Ramos (cell line): ENCODE results near the gene MEFV.
"Not testable (repeated sequence)": the region's sequence is repeated elsewhere in the genome, so short reads cannot be mapped to it uniquely, and the experiment has no call there.

Experiments
- in situ Hi-C: fragments of 300-500 bp; cut with MboI; formaldehyde crosslinking; loops from one replicate; pipeline ENCODE4 v1.14.3; 2022; ENCODE audit warnings: low sequenced_read_pairs; ENCODE audit not compliant: unreplicated experiment

The MEFV gene

DNA sequence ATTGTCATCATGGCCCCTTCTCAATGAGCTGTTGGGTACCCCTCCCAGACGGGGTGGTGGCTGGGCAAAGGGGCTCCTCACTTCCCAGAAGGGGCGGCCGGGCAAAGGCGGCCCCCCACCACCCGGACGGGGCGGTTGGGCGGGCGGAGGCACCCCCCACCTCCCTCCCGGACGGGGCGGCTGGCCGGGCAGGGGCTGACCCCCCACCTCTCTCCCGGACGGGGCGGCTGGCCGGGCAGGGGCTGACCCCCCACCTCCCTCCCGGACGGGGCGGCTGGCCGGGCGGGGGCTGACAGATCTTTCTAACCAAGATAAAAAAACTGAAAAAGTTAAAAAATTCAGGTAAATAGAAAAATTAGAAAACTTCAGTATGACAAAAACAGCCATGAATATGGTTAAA lies 14.8 kb upstream of the MEFV start:
- in situ Hi-C loops, result not testable (repeated sequence)

DNA sequence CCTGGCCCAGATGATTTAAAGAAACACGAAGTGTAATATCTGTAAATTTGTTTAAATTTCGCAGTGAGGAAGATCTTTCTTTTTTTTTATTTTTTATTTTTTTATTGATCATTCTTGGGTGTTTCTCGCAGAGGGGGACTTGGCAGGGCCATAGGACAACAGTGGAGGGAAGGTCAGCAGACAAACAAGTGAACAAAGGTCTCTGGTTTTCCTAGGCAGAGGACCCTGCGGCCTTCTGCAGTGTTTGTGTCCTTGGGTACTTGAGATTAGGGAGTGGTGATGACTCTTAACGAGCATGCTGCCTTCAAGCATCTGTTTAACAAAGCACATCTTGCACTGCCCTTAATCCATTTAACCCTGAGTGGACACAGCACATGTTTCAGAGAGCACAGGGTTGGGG lies 14.3 kb upstream of the MEFV start:
- in situ Hi-C loops, result not testable (repeated sequence)

DNA sequence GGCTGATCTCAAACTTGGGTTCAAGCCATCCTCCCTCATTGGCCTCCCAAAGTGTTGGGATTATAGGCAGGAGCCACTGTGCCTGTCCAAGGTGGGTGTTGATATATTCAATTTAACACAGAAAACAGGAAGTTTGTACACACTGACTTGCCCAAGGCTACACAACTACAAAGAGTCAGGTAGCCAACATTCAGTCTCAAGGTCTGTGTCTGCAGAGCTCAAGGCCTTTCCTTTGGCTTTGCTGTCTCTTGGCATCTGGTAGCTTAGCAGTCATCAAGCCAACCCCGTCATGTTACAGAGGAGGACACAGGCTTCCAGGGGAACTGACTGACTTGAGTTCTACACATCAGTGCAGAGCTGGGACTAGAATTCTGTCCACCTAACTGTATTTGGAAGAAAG lies 11.9 kb upstream of the MEFV start:
- in situ Hi-C loops, result no loop called here

DNA sequence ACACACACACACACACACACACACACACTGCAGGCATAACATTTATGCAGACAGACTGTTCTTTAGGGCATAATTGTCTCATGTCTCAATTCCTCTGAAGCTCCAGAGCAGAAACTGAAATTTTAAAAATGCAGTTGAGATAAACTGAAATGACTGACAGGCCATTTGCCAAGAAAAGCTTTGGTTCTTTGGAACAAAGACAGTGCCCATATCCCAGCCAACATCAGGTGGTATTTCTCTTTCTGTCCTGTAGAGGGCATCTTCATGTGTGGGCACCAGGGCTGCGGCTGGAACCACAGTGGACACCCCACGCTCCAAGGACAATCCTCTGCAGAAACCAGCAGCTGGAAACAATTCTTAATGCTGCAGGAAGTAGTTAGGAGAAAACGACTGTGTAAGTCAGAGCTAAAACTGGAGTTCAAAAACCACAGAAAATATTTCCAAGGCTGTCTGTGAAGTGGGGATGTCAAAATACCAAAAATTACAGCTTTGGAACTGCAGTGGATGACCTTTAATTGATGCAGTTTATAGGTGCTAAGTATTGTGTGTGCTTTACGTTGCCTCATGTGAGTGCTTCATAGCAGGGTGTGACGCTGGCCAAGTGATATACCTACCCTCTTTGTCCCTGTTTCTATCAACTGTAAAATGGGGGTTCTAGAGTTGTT lies 10.6 kb upstream of the MEFV start:
- in situ Hi-C loops, result no loop called here

DNA sequence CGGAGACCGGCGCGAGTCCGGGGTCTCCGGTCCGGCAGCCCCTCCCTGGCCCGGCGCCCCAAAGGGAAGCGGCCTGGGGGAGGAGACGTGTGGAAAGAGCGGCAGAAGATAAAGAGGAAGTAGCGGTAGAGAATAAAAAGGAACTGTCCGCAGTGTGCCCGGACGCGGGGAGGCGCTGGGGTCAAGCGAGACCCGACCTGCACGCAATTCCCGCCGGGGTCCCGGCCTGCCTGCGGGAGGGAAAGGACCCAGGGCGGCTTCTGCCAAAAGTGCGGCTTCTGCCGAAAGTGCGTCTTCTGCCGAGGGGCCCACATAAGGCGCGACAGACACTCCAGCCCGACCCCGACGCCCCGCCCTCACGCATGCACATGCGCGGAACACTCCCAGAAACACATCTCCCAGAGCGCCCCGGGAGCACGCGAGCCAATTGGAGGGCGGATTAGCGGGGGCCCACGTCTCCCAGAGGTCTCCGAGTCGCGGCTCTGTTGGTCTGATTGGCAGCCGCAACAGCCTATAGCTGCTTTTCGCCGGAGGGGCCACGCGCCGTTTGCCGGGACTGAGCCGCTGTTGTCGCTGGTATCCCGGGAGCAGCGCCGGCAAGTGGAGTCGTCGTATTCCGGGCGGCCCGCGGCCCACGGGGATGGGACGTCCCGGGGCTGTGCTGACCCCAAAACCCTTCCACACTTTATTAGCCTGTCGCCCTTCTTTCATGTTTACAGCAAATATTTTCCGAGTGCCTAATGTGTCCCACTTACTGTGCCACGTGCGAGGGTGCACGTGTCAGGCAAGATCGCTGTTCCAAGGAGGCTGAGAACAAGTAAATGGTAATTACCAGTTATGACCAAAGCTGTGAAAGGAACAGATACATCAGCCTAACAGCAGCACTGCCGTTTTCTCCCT lies 8.0 kb upstream of the MEFV start:
- in situ Hi-C loops, result no loop called here

DNA sequence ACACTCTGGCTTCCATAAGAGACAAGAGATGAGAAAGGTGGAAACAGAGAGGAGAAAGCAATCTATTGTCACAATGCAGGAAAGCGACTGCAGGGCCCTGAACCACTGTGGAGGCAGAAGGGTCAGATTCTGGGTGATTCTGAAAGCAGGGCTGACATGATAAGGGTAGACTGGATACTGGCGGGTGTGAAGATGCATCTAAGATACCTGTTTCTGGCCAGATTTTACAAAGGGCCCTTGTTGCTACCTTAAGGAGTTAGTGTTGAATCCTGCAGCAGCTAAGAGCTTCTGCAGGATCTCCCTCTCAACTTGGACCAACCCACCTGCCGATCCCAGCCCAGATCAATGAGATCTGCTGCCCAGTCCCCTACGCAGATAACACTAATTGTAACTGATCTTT lies 6.1 kb upstream of the MEFV start:
- in situ Hi-C loops, result no loop called here

DNA sequence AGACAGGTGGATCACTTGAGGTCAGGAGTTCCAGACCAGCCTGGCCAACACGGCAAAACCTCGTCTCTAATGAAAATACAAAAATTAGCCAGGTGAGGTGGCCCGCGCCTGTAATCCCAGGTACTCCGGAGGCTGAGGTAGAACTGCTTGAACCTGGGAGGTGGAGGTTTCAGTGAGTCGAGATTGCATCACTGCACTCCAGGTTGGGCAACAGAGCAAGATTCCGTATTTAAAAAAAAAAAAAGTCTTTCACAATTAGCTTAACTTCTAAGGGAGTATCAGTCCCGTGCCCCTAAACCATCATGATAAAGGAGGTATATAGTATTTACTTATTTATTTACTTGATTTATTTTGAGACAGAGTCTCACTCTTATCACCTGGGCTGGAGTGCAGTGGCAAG lies 3.4 kb upstream of the MEFV start:
- in situ Hi-C loops, result no loop called here

DNA sequence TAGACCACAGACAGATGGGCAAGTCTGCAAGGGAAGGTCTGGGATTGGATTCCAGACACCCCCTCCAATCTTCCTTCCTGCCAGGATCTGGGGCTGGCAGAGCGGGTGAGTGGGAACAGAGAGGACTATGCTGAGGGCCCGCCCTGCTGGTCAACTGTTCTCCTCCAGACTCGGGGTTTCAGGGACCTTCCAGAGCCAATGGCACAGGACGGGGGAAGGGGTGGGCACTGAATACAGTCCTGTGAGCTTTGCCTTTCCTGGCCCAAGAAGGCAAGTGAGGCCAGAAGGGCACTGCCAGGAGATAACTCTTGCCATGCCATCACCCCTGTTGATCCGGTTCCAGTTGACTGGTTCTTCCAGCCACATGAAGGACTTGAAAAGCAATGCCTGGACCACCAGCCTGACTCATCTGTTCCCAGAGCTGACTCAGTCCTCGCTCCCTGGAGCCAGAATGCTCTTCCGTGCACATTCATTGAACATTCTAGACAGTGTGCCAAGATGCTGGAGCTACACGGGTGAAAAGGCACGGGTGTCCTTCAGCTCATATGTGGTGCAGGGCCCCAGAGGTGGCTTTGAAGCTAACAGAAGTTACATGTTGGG lies 533 bp upstream of the MEFV start:
- in situ Hi-C loops, result no loop called here

DNA sequence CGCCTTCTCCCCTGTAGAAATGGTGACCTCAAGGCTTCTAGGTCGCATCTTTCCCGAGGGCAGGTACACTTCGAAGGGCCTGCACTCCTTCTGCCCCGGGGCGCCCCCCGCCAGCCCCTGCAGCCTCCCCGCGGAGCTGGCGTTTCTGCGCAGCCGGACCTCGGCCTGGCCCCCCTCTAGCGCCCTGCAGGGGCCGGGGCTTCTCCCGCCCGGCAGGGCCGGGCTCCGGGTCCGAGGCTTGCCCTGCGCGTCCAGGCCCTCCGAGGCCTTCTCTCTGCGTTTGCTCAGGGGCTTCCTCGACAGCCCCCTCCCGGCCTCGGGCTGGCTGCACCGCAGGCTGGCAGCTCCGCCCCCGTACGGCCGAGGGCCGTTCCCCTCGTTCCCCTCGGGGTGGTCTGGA lies 2.1 kb downstream of the MEFV start:
- in situ Hi-C loops, result no loop called here

DNA sequence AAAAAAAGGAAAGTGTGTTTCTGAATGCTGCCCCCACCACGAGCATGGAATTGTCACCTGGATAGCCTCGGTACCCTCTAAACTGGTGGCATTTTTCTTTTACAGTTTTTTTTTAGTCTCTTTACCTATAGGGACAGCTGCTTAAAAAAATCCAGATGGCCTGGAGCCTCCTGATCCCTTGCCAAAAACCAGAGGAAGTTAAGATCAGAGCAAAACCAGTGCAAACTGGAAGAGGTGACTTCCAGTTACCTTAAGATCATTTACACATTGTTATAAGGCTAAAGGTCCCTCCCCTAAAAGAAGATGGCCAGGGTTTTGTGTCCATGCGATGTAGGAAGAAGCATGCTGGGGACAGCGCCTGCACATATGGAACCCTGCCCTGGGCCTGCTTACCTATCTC lies 3.5 kb downstream of the MEFV start:
- in situ Hi-C loops, result no loop called here

DNA sequence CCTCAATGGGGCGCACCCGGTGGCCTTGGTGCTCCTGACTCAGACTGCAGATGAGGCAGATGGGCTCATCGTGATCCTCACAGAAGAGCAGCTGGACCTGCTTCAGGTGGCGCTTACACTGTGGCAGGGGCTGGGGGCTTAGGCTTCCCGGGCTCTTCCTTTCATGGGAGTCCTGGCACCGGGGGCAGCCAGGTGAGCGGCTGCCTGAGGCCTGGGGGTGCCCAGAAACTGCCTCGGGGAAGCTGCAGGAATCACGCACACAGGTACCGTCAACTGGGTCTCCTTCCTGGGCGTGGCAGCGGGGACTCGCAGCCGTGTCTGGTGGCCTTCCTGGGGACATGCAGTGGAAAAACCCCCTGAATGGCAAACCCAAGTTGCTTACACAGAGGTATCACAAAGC lies 7.0 kb downstream of the MEFV start:
- in situ Hi-C loops, result no loop called here

DNA sequence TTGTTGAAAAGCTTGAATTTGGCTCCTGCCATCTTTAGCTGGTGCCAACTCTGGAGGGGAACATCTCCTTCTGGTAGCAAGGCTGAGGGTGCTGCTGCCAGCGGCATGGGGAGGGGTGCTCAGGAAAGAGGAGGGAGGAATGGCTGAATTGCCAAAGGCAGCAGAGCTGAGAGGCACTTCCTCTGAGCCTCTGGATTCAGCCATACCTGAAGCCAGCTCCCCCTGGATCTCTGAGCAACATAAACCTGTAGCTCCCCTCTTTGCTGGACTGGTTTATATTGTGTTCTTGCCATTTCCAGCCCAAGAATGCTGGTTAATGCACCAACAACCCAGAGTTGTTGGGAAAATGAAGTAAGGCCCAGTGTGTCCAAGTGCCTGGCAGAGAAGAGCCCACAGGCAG lies 7.4 kb downstream of the MEFV start:
- in situ Hi-C loops, result no loop called here

DNA sequence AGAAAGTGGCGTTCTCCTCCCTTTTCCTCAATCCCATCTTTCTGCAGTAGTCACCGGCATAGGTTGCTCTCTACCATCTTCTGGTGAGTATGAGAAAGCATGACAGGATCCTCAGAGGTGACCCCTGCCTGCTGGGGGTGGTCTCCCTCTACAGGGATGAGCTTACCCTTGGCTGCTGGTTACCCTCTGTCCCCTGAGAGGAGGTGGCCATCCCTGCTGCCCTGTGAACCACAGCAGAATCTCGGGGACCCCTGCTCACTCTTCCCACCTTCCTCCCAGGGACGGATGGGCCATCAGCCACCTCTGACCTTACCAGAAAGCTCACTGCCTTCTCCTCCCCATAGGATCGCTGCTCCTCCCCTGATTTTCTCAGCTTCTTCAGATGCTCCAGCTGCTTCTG lies 7.8 kb downstream of the MEFV start:
- in situ Hi-C loops, result no loop called here

DNA sequence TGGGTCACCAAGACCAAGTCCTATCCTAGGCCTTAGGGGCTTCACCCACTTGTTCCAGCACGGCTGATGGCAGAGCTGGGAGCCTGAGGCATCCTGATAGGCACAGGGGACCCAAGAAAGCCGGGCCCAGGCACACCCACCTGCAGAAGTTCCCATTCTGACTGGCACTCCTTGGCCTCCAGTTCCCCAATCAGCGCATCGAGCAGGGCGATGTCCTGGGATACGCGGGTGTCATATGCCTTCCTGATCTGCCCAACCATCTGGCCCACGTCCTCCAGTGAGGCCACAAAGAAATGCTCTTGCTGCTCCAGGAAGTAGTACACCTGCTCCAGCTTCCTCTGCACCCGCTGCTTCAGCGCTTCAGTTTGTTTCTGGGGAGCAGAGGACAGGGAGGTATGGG lies 9.6 kb downstream of the MEFV start:
- in situ Hi-C loops, result no loop called here

DNA sequence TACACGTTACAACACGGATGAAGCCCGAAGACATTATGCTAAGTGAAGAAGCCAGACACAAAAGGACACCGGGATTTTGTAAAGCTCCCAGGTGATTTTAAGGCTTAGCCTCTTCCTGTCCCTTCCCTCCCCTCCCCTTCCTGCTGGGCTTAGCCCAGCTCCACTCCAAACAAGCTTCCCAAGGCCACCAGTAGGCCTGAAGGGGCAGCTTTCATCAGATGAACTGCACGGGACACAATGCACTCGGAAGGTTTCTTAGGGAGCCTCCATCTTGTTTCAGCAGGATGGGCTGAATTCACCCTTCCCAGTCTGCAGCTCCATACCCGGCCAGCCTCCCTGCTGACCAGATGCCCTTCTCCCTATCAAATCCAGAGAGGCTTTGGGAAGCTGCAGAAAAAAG lies 10.4 kb downstream of the MEFV start:
- in situ Hi-C loops, result no loop called here

DNA sequence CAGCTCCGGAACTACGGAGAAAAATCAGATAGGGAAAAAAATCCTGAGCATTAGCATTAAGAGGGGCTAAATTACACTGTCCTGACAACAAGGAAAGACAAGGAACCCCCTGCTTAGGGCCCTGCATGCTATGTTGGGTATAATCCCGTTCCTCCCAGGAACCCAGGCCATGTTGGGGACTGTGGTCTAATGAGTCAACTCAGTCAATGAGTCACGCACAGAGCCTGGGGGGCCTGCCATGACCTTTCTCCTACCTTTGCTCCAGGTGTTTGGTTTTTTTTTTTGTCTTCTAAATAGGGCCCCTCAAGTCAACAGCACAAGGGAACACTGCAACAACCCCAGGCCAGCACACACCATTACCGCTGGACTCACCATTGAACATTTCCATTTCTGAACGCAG lies 12.6 kb downstream of the MEFV start:
- in situ Hi-C loops, result no loop called here

DNA sequence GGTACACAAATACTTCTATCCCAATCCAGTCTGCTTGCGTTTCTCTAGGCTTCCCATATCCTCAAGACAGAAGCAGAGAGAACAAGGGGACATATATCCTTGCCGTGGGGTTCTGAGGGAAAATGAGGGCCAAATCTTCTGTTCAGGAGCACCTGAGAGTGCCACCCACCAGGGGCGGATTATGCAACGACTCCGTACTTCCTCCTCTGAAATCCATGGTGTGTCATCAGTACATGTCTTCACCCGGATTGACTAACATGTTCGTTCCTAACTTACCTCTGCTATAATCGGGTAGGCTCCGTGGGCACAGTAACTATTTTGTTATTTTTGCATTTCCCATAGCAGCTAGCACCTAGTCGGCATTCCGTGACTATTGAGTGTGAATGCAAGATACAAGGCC lies 13.7 kb downstream of the MEFV start:
- in situ Hi-C loops, result no loop called here

DNA sequence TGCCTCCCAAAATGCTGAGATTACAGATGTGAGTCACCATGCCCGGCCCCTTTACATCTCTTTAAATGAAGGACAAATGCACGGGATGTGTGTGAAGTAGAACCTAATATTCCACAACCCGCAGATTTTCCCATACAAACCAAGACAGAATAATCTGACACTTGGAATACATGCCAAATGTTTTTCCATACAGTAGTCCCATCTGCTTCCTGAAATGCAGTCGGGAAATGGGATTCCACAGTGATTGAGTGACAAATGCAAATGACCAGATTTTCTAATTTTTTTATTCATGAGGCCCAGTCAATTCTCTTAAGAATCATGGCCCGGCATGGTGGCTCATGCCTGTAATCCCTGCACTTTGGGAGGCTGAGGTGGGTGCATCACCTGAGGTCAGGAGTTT lies 14.7 kb downstream of the MEFV start:
- in situ Hi-C loops, result no loop called here

DNA sequence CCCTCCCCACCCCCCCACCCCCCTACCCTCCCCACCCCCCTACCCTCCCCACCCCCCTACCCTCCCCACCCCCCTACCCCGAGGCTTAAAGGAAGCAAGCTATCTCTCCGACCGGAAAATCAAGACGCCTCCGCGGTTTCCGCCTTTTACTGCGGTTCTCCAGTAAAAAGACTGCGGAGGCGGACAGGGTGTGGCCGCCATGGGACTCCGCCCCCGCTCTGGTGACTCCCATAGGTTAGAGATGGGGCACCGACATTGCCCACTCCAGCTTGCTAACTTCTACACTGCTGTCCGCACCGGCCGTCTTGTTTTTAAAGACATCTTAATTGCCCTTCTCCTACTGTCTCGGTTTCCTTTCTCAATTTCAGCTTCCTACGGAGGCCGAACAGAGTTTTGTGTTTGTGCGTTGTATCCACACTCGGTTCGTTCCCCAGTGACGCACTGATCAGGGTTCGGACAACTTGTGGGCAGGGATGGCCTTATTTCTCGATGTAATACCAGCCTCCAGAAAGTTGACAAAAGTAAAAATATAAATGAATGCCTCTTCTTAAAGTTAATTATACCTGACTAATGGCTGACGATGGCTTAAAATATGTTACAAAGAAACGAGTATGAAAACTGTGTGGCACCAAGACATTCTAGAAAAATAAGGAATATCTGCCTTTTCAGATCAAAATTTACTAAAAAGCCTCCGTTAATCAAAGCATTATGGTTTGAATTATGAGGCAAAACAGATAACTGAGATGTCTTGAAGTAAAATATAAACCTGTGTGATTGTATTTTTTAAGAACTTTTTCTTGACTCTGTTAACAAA lies 20.4 kb downstream of the MEFV start:
- in situ Hi-C loops, result no loop called here

DNA sequence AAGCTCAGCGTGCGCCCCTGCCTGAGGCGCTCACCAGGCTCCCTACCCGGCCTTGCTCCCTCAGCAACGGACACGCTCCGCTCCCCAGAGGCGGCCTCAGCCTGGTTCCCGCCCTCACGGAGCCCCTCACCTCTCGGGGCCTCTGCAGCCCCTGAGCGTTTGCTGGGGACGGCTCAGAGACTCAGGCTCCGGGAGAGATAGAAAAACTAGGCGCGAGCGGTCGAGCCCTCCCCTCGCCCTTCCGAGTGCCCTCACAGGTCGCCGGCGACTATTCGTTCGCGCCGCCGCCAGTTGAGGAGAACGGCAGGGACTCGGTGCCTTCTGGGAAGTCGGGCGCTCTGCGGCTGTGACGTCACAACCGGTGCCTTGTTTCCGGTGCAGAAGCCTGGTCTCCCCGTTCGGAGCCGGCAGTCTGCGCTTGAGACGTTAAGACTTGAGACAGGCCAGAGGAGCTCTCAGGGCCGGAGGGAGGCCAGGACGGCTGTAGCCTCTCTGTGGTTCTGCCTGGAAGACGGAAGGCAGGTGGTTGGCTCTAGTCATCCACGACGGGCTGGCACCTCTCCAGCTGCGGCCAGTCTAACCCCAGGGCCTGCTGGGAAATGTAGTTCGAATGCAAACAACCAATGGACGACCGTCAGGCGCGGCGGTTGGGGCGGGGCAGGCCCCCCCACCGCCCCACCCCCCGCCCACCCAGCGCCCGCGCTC lies 21.4 kb downstream of the MEFV start, which contains the start of gene ZNF200:
Gene ZNF200, minus strand, starts transcription at position 302 of the 705 bp plus-strand sequence. CDS start 1,403 bp downstream, outside the sequence.
- in situ Hi-C loops, result no loop called here
